ENCODE measurements around the gene SURF1.
"Not testable (repeated sequence)": the region's sequence is repeated elsewhere in the genome, so short reads cannot be mapped to it uniquely, and the experiment has no call there.

Gene SURF1

DNA sequence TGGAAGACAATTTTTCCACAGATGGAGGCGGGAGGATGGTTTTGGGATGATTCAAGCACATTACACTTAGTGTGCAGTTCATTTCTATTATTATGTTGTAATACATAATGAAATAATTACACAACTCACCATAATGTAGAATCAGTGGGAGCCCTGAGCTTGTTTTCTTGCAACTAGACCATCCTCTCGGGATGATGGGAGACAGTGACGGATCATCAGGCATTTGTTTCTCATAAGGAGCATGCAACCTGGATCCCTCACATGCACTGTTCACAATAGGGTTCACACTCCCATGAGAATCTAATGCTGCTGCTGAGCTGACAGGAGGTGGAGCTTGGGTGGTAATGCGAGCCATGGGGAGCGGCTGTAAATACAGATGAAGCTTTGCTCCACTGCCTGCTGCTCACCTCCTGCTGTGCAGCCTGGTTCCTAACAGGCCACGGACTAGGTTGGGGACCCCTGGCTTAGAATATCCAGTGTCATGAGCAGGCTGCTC lies 21.5 kb upstream of the SURF1 start:
- H3K4me3 ChIP-seq (ENCODE audit: control insufficient read depth, low read depth, low read length): no peak overlapping the region
- TF ChIP-seq, protein P1, sequence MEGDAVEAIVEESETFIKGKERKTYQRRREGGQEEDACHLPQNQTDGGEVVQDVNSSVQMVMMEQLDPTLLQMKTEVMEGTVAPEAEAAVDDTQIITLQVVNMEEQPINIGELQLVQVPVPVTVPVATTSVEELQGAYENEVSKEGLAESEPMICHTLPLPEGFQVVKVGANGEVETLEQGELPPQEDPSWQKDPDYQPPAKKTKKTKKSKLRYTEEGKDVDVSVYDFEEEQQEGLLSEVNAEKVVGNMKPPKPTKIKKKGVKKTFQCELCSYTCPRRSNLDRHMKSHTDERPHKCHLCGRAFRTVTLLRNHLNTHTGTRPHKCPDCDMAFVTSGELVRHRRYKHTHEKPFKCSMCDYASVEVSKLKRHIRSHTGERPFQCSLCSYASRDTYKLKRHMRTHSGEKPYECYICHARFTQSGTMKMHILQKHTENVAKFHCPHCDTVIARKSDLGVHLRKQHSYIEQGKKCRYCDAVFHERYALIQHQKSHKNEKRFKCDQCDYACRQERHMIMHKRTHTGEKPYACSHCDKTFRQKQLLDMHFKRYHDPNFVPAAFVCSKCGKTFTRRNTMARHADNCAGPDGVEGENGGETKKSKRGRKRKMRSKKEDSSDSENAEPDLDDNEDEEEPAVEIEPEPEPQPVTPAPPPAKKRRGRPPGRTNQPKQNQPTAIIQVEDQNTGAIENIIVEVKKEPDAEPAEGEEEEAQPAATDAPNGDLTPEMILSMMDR (conservative IDR thresholded peaks at IDR 0.05; ENCODE audit: control insufficient read depth, insufficient read depth, low read depth, low read length): no peak
- peak; percentile 98 for DNase-seq (ENCODE audit: low read depth)

DNA sequence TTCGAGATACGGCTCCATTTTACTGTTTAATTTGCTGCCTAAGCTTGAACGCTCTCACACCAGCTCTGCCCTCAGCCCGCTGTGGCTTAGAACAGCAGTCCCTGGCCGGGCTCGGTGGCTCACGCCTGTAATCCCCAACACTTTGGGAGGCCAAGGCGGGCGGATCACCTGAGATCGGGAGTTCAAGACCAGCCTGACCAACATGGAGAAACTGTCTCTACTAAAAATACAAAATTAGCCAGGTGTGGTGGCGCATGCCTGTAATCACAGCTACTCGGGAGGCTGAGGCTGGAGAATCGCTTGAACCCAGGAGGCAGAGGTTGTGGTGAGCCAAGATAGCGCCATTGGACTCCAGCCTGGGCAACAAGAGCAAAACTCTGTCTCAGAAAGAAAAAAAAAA lies 21.0 kb upstream of the SURF1 start:
- not testable (repeated sequence) for H3K4me3 ChIP-seq (ENCODE audit: control insufficient read depth, low read depth, low read length); DNase-seq (ENCODE audit: low read depth)

DNA sequence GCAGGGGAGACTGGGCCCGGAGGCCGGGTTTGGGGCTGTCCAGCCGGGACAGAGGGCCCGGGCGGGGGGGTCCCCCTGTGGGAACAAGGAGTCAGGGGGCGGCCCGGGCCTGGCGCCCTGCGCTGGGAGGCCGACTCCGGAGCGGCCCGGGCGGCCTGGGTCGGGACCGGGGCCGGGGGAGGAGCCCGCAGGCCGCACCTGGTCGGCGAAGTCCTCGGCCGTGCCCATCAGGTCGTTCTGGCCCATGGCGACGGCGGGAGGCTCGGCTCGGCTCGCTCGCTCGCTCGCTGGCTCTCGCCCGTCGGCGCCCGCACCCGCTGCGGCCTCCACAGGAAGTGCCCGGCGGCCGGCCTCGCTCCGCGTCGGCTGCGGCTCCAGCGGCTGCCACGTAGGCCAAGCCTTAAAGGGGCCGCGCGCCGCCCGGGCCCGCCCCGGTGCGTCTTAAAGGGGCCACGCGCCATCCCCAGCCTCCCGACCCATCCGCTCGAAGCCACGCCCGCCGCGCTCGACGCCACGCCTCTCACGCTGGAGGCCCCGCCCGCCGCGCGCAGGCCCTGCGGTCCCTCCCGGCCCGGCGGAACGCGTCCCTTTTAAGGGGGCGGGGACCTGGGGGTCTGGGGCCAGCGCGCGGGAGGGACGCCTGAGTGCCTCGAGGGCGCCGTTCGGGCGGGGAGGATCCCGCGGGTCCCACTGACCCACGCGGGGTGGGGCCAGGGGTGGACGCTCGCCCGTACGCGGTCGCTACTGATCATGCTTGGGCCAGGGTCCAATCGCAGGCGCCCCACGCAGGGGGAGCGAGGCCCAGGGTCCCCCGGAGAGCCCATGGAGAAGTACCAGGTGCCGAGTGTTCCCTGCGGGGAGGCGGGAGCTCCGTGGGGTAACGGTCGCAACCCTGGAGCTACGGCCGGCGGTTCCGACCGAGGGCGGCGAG lies 19.7 kb upstream of the SURF1 start, which contains the start of the genes STKLD1 and SURF4:
STKLD1 (plus strand) TSS at position 643 of the 931 bp plus-strand sequence; CDS start at position 751, 108 bp downstream.
SURF4 (minus strand) TSS at position 337 of the 931 bp plus-strand sequence; CDS start at position 246, 91 bp downstream.
- TF ChIP-seq, protein P1 (conservative IDR thresholded peaks at IDR 0.05; ENCODE audit: control insufficient read depth, insufficient read depth, low read depth, low read length): no peak
- H3K4me3 ChIP-seq (ENCODE audit: control insufficient read depth, low read depth, low read length): peak within 1 kb of the TSS; percentile 96
- DNase-seq (ENCODE audit: low read depth): peak; percentile 94

DNA sequence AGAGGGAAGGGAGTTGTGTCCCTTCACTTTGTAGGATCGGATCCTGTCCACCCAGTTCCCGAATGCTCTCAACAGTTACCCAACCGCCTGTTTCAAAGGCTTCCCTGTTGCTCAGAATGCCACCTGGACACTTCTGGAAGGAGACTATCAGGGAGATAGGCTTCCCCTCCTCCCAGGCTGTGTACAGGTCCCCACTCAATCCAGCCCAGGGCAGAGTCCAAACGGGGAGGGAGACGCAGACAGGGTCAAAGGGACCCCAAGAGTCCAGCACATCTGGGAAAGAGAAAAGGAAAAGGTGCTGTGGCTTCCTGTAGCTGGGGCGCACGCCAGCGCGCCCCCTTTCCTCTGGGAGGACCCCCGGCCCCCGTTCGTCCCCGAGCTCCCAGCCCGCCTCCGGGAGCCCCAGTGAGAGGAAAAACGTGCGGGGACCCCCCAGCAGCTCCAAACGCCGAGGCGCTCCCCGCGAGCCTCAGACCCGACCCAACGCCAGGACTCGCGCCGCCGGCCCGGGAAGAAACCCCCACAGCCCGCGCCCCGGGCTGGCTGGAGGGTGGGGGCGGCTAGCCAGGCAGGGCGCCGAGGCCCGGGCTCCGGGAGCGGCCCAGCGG lies 18.9 kb upstream of the SURF1 start:
- DNase-seq (ENCODE audit: low read depth): peak; percentile 50
- peak overlapping the region; percentile 96 for H3K4me3 ChIP-seq (ENCODE audit: control insufficient read depth, low read depth, low read length)
- TF ChIP-seq, protein P1 (conservative IDR thresholded peaks at IDR 0.05; ENCODE audit: control insufficient read depth, insufficient read depth, low read depth, low read length): no peak

DNA sequence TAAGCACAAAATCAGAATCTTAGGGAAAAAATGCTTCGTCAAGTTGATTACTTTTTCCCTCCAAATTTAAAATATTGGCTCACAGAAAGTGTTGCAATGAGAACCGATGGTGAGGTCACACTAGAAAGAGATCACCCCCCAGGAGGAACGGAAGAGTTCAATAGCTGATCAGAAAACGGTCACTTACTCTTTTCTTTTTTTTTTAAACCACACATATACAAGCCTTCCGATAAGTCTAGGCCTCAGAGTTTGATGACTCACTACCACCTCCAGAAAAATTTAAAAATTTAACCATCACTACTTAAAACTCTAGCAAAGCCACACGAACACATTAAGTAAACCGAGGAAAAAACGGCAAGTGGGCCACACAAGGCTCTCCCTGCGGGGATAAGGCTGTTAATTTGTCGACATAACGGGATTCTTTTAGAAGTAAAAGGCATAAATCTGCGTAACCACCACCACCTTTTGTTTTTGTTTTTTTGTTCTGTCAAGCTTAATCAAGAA lies 18.4 kb upstream of the SURF1 start:
- peak overlapping the region; percentile 96 for H3K4me3 ChIP-seq (ENCODE audit: control insufficient read depth, low read depth, low read length)
- TF ChIP-seq, protein P1 (conservative IDR thresholded peaks at IDR 0.05; ENCODE audit: control insufficient read depth, insufficient read depth, low read depth, low read length): no peak
- DNase-seq (ENCODE audit: low read depth): peak; percentile 84

DNA sequence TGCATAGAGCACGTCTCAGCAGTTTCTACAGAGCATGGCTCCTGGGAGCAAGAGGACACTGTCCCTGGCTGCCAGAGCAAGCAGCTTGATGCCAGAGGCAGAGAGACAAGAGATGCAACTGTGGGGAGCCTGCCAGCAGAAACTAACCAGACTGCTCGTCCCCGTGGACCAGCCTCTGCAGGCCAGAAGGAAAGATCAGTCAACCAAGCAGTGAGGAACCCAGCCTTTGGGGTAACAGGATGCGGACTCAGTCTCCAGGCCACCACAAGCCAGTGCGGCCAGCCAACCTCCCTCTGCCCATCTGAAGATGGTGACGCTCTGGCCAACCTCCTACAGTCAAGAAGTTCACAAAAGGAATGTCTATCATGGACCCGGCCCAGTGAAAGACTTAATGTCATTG lies 15.9 kb upstream of the SURF1 start:
- TF ChIP-seq, protein P1 (conservative IDR thresholded peaks at IDR 0.05; ENCODE audit: control insufficient read depth, insufficient read depth, low read depth, low read length): no peak
- no peak overlapping the region for H3K4me3 ChIP-seq (ENCODE audit: control insufficient read depth, low read depth, low read length)
- DNase-seq (ENCODE audit: low read depth): no peak
